GM21423 (cell line): ENCODE results near the gene LEKR1.
"Not testable (repeated sequence)": the region's sequence is repeated elsewhere in the genome, so short reads cannot be mapped to it uniquely, and the experiment has no call there.

Source experiments
- ATAC-seq: cut with Tn5 transposase; IDR thresholded peaks from one replicate; pipeline ENCODE4 v1.9.1; 2021; ENCODE audit warnings: mild to moderate bottlenecking, moderate library complexity; ENCODE audit not compliant: unreplicated experiment

LEKR1 gene

DNA sequence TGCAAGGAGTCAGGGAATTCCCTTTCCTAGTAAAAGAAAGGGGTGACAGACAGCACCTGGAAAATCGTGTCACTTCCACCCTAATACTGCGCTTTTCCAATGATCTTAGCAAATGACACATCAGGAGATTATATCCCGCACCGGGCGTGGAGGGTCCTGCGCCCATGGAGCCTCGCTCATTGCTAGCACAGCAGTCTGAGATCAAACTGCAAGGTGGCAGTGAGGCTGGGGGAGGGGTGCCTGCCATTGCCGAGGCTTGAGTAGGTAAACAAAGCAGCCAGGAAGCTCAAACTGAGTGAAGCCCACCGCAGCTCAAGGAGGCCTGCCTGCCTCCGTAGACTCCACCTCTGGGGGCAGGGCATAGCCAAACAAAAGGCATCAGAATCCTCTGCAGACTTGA, 140.2 kb downstream of the LEKR1 start:
- ATAC-seq: not testable (repeated sequence)

- ATAC-seq: no peak
Measured at GRCh38 chr3:156973954-156974353, 147.8 kb downstream of the LEKR1 start.

DNA sequence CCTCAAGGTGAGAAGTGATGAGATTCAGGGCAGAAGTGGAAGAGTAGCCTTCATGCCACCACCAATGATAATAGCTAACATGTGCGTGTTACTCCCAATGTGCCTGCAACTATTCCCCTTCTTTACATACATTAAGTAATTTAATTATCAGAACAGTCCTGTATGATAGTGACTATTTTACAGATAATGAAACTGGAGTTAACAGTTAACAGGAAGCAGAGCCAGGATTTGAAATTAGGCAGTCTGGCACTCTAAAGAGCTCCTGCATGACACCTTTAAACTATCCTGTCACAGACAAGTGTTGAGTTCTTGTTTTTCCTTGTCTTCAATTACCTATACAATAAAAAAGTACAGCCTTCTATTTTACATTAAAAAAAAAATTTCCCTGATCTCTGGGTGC, 148.8 kb downstream of the LEKR1 start:
- no peak for ATAC-seq

DNA sequence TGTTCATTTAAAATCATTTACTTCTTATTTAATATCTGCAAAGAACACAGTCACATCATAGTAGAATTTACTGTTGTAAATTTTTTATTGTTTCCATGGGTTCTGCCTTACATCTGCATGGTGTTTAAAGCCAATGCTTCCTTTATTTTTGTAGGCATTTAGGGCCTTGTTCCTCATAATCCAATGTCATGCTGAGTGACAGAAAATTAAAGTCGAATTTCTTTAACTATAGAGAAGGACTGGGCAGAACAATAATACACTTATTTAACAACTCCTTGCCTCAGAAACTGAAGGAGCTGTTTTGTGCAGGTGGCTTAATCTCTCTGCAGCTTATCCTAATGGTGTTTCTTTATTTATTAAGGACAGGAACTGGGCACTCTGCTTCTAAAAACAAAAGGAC, 149.6 kb downstream of the LEKR1 start:
- no peak for ATAC-seq

DNA sequence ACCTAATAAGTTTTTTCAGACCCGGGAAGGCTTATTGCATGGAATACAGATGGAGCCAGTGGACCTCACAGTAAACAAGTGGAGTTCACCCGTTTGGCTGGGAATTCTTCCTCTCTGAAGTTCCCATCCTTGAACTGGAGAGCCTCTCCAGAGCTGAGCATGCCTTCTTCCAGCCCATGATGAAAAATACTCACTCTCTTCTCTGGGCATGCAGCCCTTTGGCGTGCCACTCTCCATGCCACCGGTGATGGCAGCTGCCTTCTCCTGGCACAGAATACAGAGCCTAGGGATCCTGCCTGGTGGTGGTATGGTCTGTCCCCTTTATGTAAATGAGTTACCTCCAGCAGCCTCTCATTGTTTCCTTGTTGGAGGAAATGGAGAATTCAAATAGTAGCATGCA, 150.8 kb downstream of the LEKR1 start:
- ATAC-seq: no peak

GRCh38 chr3:156978481-156978961, 152.4 kb downstream of the LEKR1 start:
- peak; percentile 92 for ATAC-seq

DNA sequence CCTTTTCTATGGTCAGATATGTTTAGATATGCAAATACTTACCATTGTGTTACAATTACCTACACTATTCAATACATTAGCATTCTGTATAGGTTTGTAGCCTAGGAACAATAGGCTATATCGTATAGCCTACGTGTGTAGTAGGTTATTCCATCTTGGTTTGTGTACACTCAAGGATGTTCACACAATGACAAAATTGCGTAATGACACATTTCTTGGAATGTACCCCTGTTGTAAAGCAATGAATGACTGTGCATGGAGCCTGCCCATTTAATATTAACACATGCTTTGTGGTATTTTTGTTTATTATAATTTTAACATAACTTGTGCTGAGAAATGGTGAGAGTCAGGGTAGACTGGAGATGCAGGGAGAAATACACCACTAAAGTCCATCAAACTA, 154.9 kb downstream of the LEKR1 start:
- ATAC-seq: no peak

- no peak for ATAC-seq
Measured at GRCh38 chr3:156983559-156983958, 157.4 kb downstream of the LEKR1 start.

- ATAC-seq: no peak
Measured at GRCh38 chr3:156985711-156986110, 159.6 kb downstream of the LEKR1 start.

GRCh38 chr3:156987946-156988345, 161.8 kb downstream of the LEKR1 start:
- no peak for ATAC-seq

GRCh38 chr3:156997351-156997750, 171.2 kb downstream of the LEKR1 start:
- ATAC-seq: no peak

DNA sequence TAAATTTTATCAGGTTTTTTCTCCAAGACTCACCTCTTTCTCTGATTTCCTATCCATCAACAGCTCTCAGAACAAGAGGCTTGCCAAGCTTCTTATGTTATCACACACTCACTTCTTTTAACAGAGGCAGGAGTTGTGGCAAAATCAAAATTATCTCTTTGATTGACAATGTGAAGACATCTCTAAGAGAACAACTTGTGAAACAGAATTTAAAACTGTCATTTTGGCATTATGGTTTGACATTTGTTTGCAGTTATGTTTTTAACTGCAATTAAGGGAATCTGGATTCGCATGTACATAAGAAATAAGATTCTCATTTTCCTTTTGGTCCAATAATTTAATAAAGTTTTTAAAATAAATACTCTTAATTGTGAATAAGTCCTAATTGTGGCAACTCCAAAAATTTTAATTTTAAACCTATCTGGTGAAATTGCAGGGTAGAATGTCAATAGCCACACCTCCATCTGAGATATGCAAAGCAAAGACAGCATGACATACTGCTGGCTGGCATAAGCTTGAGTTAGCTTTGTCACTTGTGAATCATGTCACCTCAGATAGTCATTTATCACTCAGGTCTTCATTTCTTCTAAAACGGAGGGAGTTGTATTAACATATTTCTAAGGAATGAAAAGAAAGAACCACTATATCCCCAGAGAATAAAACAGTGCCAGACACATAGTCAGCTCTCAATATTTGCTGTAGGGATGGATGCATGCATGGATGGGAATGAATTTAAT, 175.2 kb downstream of the LEKR1 start:
- ATAC-seq: no peak

- no peak for ATAC-seq
Measured at GRCh38 chr3:157021679-157022078, 195.5 kb downstream of the LEKR1 start.

- no peak for ATAC-seq
Measured at GRCh38 chr3:157023226-157023625, 197.1 kb downstream of the LEKR1 start.

DNA sequence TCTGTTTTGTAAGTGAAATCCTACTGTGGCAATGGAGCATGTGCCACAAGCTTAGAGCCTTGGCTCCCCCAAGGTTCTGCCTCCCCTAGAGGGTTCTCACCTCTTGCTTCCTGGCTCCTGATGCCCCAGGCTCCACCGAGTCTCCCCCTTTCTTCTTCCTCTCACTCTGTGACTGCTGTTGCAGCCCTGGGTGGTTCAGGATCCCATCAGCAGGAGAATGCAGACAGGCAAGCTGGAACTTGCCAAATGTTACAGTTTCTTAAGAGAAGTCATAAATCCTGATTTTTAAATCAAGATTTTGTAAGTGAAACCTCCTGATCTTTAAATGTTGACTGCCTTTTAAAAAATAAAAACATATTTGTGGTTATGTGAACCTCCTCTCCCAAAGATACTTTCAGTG, 199.9 kb downstream of the LEKR1 start:
- ATAC-seq: no peak

GRCh38 chr3:157027861-157028745, 201.9 kb downstream of the LEKR1 start:
- no peak for ATAC-seq

DNA sequence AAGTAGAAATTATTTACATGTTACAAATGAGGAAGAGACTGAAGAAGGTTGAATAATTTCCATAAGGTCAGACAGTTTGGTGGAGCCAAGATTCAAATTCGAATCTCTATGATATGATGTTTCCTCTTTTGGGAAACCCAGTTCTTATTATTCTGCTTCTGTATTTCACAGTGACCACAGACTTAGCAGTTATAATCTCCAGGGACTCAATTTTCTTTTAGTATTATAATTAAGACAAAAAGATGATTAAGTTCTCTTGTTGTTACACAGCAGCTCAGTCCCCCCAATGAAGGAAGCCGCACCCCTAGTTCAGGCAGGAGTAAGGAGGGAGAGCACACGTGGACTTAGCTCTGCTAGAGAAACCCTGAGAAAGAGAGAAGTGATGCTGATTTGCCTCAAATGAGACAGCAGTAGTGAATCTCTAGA, 203.2 kb downstream of the LEKR1 start:
- no peak for ATAC-seq

GRCh38 chr3:157030712-157031111, 204.6 kb downstream of the LEKR1 start:
- ATAC-seq: no peak

- no peak for ATAC-seq
Measured at GRCh38 chr3:157033001-157033400, 206.8 kb downstream of the LEKR1 start.

- no peak for ATAC-seq
Measured at GRCh38 chr3:157040456-157040855, 214.3 kb downstream of the LEKR1 start.

GRCh38 chr3:157042226-157042625, 216.1 kb downstream of the LEKR1 start:
- ATAC-seq: no peak

GRCh38 chr3:157043771-157044170, 217.6 kb downstream of the LEKR1 start:
- ATAC-seq: no peak
